SK-N-SH (cell line): ENCODE results near the gene KIF21B.

Experiments used
- FOXJ3 ChIP-seq: sonication (generic); formaldehyde crosslinking; IDR thresholded peaks from 2 replicates; pipeline ENCODE4 v1.5.1; 2020; ENCODE audit warnings: mild to moderate bottlenecking, missing genetic modification reagents
- MXI1 ChIP-seq: IDR thresholded peaks from 2 replicates; pipeline ENCODE4 v1.6.1; 2012; ENCODE audit warnings: mild to moderate bottlenecking, low read depth, low read length, improper control_type of control experiment
- RAD21 ChIP-seq: IDR thresholded peaks from 2 replicates; pipeline ENCODE4 v1.6.1; 2012; ENCODE audit warnings: mild to moderate bottlenecking, low read length
- RFX5 ChIP-seq: IDR thresholded peaks from 2 replicates; pipeline ENCODE4 v1.6.1; 2012; ENCODE audit warnings: mild to moderate bottlenecking, improper control_type of control experiment, low read length

- no peak for TF ChIP-seq MXI1
- TF ChIP-seq RAD21: no peak
- TF ChIP-seq RFX5: no peak
- no peak for TF ChIP-seq FOXJ3
These were observed 8.9 kb upstream of the KIF21B start for GRCh38 chr1:201032408-201032807.
